GM23338 (cell line): ENCODE measurements around the gene PSMD3.
A peak's percentile ranks its signal among the peaks of the same experiment; 100 is the strongest.

ENCODE experiments used
- CREB1 ChIP-seq: fragments of 250-450 bp; sonication (Bioruptor Pico); IDR thresholded peaks from 2 replicates; pipeline ENCODE4 v1.5.0; 2020; ENCODE audit warnings: low read depth, mild to moderate bottlenecking, moderate library complexity
- CTCF ChIP-seq, 2 experiments: fragments of 200-600 bp in 1 of 2; sonication (generic) in 1 of 2; conservative IDR thresholded peaks; 2 replicates each; pipeline versions ENCODE4 v1.5.1 to v1.6.1; 2016 to 2017; ENCODE audit warnings: antibody characterized with exemption in 2 of 2, low read depth in 2 of 2, mild to moderate bottlenecking in 2 of 2, moderate library complexity in 1 of 2
- ETS1 ChIP-seq: IDR thresholded peaks from 2 replicates; pipeline ENCODE4 v1.6.1; 2016; ENCODE audit warnings: antibody characterized with exemption
- EZH2 ChIP-seq: fragments of 200-600 bp; sonication (generic); IDR thresholded peaks from one replicate; pipeline ENCODE4 v1.8.0; 2017; ENCODE audit warnings: antibody characterized with exemption, mild to moderate bottlenecking, low read depth; ENCODE audit not compliant: unreplicated experiment
- EZH2phosphoT487 ChIP-seq: fragments of 200-600 bp; sonication (generic); IDR thresholded peaks from one replicate; pipeline ENCODE4 v1.8.1; 2018; ENCODE audit warnings: antibody characterized with exemption; ENCODE audit not compliant: unreplicated experiment
- JUNB ChIP-seq: IDR thresholded peaks from one replicate; pipeline ENCODE4 v1.6.1; 2016; ENCODE audit warnings: antibody characterized with exemption; ENCODE audit not compliant: unreplicated experiment
- NANOG ChIP-seq: IDR thresholded peaks from 2 replicates; pipeline ENCODE4 v1.6.1; 2016; ENCODE audit warnings: antibody characterized with exemption, borderline replicate concordance
- POLR2AphosphoS5 ChIP-seq: IDR thresholded peaks from 2 replicates; pipeline ENCODE4 v1.6.1; 2016; ENCODE audit warnings: antibody characterized with exemption, low read depth
- REST ChIP-seq: IDR thresholded peaks from one replicate; pipeline ENCODE4 v1.6.1; 2018; ENCODE audit warnings: antibody characterized with exemption; ENCODE audit not compliant: unreplicated experiment
- STAT1 ChIP-seq: IDR thresholded peaks from one replicate; pipeline ENCODE4 v1.6.1; 2016; ENCODE audit warnings: antibody characterized with exemption; ENCODE audit not compliant: unreplicated experiment
- ZNF114 ChIP-seq: fragments of 250-450 bp; sonication (Bioruptor Pico); IDR thresholded peaks from 2 replicates; pipeline ENCODE4 v1.5.0; 2020; ENCODE audit warnings: mild to moderate bottlenecking, moderate library complexity
- ZNF462 ChIP-seq: fragments of 250-450 bp; sonication (Bioruptor Pico); IDR thresholded peaks from 2 replicates; pipeline ENCODE4 v1.5.0; 2020; ENCODE audit warnings: mild to moderate bottlenecking, moderate library complexity

GRCh38 chr17:40035162-40035559, 54.6 kb downstream of the PSMD3 start:
- TF ChIP-seq EZH2 (no peak), EZH2phosphoT487 (no peak), CTCF (conservative IDR thresholded peaks at IDR 0.05; ENCODE audit: low read depth in 2 of 2) (peak; percentile 87 to 96), CREB1 (CRISPR knock-in tag) (no peak), POLR2AphosphoS5 (no peak), REST (no peak), ETS1 (no peak), JUNB (no peak), ZNF114 (no peak), STAT1 (no peak), NANOG (no peak), ZNF462 (CRISPR knock-in tag) (no peak)
